Measurements from ENCODE around the gene CCL24. TPM values are rescaled to one million over a fixed set of nuclear protein-coding genes. Genes with fewer than 3 reads are reported as not detected.
"Not testable (repeated sequence)": the region's sequence is repeated elsewhere in the genome, so short reads cannot be mapped to it uniquely, and the experiment has no call there.

CCL24 gene
- total and polyA plus RNA-seq, 7 donors: 24.4 to 32.8 (median 25.2) TPM; not detected in 4

DNA sequence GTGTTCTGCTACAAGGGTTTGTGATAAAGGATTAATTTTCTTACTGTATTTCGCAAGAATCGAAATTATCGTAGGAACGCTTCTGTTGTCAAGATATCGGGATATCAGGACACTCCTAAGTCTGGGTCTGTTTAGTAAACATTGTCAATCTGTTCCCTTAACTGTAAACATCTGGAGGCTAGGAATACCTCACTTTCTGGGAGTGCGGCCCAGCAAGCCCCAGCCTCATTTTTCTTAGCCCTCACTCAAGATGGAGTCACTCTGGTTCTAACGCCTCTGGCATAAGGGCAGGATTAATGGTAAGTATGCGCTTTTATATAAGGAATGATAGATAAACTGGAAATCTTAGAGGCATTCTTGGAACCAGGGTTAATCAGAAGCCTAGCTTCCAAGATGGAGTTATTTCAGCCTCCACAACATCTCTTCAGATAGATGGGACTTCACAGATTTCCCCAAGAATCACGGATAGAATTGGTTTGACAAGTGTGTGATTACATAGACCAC lies 30.1 kb upstream of the CCL24 start:
- Histone ChIP-seq H3K36me3 (no peaks in the 10 kb centered on the region), H3K9me3 (no peaks in the 10 kb centered on the region), H3K4me3 (no peak overlapping the region), H3K27me3 (no peaks in the 10 kb centered on the region), H3K4me1 (peaks cover 0 to 12% (median 6%) of the 10 kb centered on the region in 4 donors), H3K27ac (no peak overlapping the region)
- DNase-seq: no peak
- 87 to 91% methylated on average over 9 of the region's 9 CpGs for WGBS, 2 donors
- TF ChIP-seq POLR2AphosphoS5 (IDR thresholded peaks at IDR 0.05): no peak
- TF ChIP-seq EP300 (IDR thresholded peaks at IDR 0.05): no peak
- TF ChIP-seq, protein P1, sequence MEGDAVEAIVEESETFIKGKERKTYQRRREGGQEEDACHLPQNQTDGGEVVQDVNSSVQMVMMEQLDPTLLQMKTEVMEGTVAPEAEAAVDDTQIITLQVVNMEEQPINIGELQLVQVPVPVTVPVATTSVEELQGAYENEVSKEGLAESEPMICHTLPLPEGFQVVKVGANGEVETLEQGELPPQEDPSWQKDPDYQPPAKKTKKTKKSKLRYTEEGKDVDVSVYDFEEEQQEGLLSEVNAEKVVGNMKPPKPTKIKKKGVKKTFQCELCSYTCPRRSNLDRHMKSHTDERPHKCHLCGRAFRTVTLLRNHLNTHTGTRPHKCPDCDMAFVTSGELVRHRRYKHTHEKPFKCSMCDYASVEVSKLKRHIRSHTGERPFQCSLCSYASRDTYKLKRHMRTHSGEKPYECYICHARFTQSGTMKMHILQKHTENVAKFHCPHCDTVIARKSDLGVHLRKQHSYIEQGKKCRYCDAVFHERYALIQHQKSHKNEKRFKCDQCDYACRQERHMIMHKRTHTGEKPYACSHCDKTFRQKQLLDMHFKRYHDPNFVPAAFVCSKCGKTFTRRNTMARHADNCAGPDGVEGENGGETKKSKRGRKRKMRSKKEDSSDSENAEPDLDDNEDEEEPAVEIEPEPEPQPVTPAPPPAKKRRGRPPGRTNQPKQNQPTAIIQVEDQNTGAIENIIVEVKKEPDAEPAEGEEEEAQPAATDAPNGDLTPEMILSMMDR (IDR thresholded peaks at IDR 0.05): no peak
- no peak for TF ChIP-seq POLR2A (IDR thresholded peaks at IDR 0.05)
- intact Hi-C loops (cut with DNase I): no loop called here

DNA sequence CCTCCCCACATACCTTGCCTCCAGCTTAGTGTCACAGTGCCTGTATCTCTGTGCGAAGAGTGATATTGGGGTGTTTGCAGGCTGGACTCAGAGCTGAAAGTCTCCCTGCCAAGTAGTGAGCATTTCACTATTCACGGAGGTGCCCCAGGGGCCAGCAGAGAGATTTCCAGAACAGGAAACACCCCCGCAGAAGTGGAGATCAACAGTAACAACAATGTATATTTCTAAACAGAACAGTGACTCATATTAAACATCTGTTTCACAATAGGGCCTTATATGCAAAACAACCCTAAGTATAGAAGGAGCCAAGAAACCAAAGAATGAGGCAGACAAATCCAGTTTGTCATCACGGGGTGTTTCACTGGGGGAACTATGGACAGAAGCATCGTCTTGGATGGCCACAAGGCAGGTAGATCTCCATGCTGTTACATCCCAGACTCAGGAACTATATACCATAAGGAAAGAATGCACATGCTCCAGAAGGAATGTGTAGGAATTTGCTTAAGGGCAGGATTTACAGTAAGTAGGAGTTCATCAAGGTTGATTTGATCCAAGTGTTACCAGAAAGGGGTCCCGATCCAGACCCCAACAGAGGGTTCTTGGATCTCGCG lies 29.3 kb upstream of the CCL24 start:
- no peaks in the 10 kb centered on the region for H3K27me3 ChIP-seq
- DNase-seq: no peak
- peaks cover 0 to 12% (median 6%) of the 10 kb centered on the region in 4 donors for H3K4me1 ChIP-seq
- WGBS, 2 donors: 54 to 56% methylated on average over 8 of the region's 8 CpGs
- no peak overlapping the region for H3K27ac ChIP-seq
- intact Hi-C loops (cut with DNase I): no loop called here
- TF ChIP-seq POLR2AphosphoS5 (IDR thresholded peaks at IDR 0.05): peak in 1 of 4 donors; percentile 8
- TF ChIP-seq, protein P1 (IDR thresholded peaks at IDR 0.05): no peak
- no peaks in the 10 kb centered on the region for H3K9me3 ChIP-seq
- H3K36me3 ChIP-seq: no peaks in the 10 kb centered on the region
- no peak overlapping the region for H3K4me3 ChIP-seq

DNA sequence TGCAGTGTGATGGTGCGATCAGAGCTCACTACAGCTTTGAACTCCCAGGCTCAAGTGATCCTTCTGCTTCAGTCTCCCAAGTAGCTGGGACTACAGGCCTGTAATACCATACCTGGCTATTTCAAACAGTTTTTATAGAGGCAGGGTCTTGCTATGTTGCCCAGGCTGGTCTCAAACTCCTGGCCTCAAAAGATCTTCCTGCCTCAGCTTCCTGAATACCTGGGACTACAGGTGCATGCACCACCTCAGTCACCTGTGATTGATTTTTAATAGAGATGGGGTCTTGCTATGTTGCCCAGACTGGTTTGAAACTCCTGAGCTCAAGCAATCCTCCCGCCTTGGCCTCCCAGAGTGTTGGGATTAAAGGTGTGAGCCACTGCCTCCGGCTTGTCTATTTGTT lies 26.4 kb upstream of the CCL24 start:
- H3K27me3 ChIP-seq: no peaks in the 10 kb centered on the region
- no peak for DNase-seq
- TF ChIP-seq POLR2AphosphoS5 (IDR thresholded peaks at IDR 0.05) (no peak), POLR2A (IDR thresholded peaks at IDR 0.05) (no peak)
- no peaks in the 10 kb centered on the region for H3K36me3 ChIP-seq
- peaks cover 0 to 12% (median 6%) of the 10 kb centered on the region in 4 donors for H3K4me1 ChIP-seq
- no peak overlapping the region for H3K4me3 ChIP-seq
- no peak overlapping the region for H3K27ac ChIP-seq
- intact Hi-C loops (cut with DNase I): no loop called here
- no peaks in the 10 kb centered on the region for H3K9me3 ChIP-seq
- WGBS, 2 donors: 90 to 92% methylated on average over 3 of the region's 3 CpGs

DNA sequence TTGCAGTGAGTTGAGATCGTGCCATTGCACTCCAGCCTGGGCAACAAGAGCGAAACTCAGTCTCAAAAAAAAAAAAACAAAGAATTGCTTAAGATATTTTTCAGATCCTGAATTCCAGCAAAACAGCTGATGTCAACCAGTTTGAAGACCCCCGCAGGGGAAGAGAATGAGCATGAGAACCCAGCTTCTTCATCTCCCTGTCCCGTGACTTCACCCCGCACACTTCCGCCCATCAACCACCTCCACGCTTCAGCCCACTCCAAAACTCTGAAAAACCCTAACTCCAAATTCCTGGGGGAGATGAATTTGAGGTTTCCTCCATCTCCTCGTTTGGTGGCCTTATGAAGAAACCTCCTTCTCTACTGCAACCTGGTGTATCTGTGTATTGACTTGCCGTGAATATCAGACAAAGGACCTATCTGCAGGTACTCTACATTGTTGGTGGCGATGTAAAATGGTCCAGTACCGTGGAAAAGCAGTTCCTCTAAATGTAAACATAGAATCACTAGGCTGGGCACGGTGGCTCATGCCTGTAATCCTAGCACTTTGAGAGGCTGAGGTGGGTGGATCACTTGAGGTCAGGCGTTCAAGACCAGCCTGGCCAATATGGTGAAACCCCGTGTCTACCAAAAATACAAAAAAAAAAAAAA lies 24.8 kb upstream of the CCL24 start:
- H3K4me3 ChIP-seq; DNase-seq; H3K9me3 ChIP-seq; H3K27me3 ChIP-seq; intact Hi-C loops (cut with DNase I); H3K36me3 ChIP-seq; H3K27ac ChIP-seq: not testable (repeated sequence)
- peaks cover 0 to 12% (median 6%) of the 10 kb centered on the region in 4 donors for H3K4me1 ChIP-seq
- 82 to 83% methylated on average over 14 of the region's 14 CpGs for WGBS, 2 donors

DNA sequence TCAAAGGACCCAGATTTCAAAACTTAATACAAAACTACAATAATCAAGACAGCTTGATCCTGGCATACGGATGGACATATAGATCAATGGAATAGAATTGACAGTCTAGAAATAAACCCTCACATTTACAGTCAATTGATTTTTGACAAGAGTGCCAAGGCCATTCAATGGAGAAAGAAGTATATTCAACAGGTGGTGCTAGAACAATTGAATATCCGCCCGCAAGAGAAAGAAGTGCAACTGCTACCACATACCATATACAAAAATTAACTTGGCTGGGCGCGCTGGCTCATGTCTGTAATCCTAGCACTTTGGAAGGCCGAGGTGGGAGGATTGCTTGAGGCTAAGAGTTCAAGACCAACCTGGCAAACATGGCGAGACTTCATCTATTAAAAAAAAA lies 23.2 kb upstream of the CCL24 start:
- H3K4me3 ChIP-seq: no peak overlapping the region
- no peaks in the 10 kb centered on the region for H3K9me3 ChIP-seq
- no peaks in the 10 kb centered on the region for H3K36me3 ChIP-seq
- TF ChIP-seq POLR2A (IDR thresholded peaks at IDR 0.05) (no peak), EP300 (IDR thresholded peaks at IDR 0.05) (no peak), POLR2AphosphoS5 (IDR thresholded peaks at IDR 0.05) (no peak)
- TF ChIP-seq, protein P1 (IDR thresholded peaks at IDR 0.05): no peak
- intact Hi-C loops (cut with DNase I): no loop called here
- no peaks in the 10 kb centered on the region for H3K4me1 ChIP-seq
- H3K27ac ChIP-seq: no peak overlapping the region
- 93% methylated on average over 7 of the region's 7 CpGs for WGBS, 2 donors
- no peak for DNase-seq
- no peaks in the 10 kb centered on the region for H3K27me3 ChIP-seq
